ENCODE measurements around the gene PAPSS1. TPM values are rescaled to one million over a fixed set of nuclear protein-coding genes. Genes with fewer than 3 reads are reported as not detected.

PAPSS1 gene
- total and polyA plus RNA-seq, 9 of the 15 experiments (the other 6 are each of a cell fraction or from before 2014, with no cell fraction given): 21.1 to 53.9 (median 41.9) TPM

DNA sequence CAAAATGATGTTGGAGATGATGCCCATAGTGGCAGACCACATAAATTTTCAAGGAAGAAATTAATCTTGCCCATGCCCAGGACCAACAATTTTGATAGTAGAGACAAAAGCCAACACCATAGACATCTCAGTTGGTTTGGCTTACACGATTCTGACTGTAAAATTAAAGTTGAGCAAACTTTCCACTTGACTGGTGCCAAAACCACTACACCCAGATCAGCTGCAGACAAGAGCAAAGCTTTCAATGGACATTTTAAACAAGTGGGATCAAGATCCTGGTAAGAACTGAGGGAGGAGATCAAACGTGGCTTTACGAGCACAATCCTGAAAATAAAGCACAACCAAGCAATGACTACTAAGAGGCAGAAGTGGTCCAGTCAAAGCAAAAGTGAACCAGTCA is 90.7 kb downstream of the PAPSS1 start:
- FAIRE-seq (no peak), ATAC-seq (no peak), DNase-seq (ENCODE audit: extremely low read depth in 1 of 4, low spot score in 3 of 4) (no peak)
- no peaks in the 10 kb centered on the region for H3K9me1 ChIP-seq (ENCODE audit: control insufficient read depth, insufficient read depth, low read length)
- TF ChIP-seq ZBTB8A (IDR thresholded peaks at IDR 0.05; ENCODE audit: partially characterized antibody) (no peak), NR2C1 (IDR thresholded peaks at IDR 0.05) (no peak), NR2C1 (tag; IDR thresholded peaks at IDR 0.05) (no peak), NFRKB (IDR thresholded peaks at IDR 0.05; ENCODE audit: low read depth) (no peak), ZNF23 (CRISPR knock-in tag; IDR thresholded peaks at IDR 0.05) (no peak), SMAD2 (IDR thresholded peaks at IDR 0.05; ENCODE audit: low read depth, low read length) (no peak), NR2C2 (CRISPR knock-in tag; IDR thresholded peaks at IDR 0.05) (no peak), NR2C2 (tag; IDR thresholded peaks at IDR 0.05) (no peak), PHTF2 (CRISPR knock-in tag; IDR thresholded peaks at IDR 0.05) (no peak), TAF15 (IDR thresholded peaks at IDR 0.05; ENCODE audit: low read depth, low read length) (no peak), CCAR2 (IDR thresholded peaks at IDR 0.05; ENCODE audit: low read depth, low read length) (no peak), PCBP2 (IDR thresholded peaks at IDR 0.05; ENCODE audit: low read depth, low read length, poor library complexity, severe bottlenecking) (no peak), ELF1 (tag; IDR thresholded peaks at IDR 0.05) (no peak), ZNF79 (CRISPR knock-in tag; IDR thresholded peaks at IDR 0.05; ENCODE audit: low read depth) (no peak)
- TF ChIP-seq, protein P1, sequence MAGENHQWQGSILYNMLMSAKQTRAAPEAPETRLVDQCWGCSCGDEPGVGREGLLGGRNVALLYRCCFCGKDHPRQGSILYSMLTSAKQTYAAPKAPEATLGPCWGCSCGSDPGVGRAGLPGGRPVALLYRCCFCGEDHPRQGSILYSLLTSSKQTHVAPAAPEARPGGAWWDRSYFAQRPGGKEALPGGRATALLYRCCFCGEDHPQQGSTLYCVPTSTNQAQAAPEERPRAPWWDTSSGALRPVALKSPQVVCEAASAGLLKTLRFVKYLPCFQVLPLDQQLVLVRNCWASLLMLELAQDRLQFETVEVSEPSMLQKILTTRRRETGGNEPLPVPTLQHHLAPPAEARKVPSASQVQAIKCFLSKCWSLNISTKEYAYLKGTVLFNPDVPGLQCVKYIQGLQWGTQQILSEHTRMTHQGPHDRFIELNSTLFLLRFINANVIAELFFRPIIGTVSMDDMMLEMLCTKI (IDR thresholded peaks at IDR 0.05; ENCODE audit: partially characterized antibody): no peak
- TF ChIP-seq, protein P2, sequence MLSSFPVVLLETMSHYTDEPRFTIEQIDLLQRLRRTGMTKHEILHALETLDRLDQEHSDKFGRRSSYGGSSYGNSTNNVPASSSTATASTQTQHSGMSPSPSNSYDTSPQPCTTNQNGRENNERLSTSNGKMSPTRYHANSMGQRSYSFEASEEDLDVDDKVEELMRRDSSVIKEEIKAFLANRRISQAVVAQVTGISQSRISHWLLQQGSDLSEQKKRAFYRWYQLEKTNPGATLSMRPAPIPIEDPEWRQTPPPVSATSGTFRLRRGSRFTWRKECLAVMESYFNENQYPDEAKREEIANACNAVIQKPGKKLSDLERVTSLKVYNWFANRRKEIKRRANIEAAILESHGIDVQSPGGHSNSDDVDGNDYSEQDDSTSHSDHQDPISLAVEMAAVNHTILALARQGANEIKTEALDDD (IDR thresholded peaks at IDR 0.05): no peak
- TF ChIP-seq, protein P3, sequence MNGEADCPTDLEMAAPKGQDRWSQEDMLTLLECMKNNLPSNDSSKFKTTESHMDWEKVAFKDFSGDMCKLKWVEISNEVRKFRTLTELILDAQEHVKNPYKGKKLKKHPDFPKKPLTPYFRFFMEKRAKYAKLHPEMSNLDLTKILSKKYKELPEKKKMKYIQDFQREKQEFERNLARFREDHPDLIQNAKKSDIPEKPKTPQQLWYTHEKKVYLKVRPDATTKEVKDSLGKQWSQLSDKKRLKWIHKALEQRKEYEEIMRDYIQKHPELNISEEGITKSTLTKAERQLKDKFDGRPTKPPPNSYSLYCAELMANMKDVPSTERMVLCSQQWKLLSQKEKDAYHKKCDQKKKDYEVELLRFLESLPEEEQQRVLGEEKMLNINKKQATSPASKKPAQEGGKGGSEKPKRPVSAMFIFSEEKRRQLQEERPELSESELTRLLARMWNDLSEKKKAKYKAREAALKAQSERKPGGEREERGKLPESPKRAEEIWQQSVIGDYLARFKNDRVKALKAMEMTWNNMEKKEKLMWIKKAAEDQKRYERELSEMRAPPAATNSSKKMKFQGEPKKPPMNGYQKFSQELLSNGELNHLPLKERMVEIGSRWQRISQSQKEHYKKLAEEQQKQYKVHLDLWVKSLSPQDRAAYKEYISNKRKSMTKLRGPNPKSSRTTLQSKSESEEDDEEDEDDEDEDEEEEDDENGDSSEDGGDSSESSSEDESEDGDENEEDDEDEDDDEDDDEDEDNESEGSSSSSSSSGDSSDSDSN (IDR thresholded peaks at IDR 0.05; ENCODE audit: borderline replicate concordance in 1 of 2, low read depth in 2 of 2, low read length in 2 of 2): no peak
- intact Hi-C loops (cut with micrococcal nuclease) (no loop called here), in situ Hi-C loops (cut with MboI) (no loop called here)
- no peak overlapping the region for H3K27ac ChIP-seq (ENCODE audit: extremely low read depth, low read depth, low read length)
- peaks cover 4% of the 10 kb centered on the region; the same call in 1 of the 2 replicates for H3K9me3 ChIP-seq (replicated peaks; ENCODE audit: control insufficient read depth, insufficient read depth, low read depth, low read length)
- H3K4me2 ChIP-seq (ENCODE audit: insufficient read depth, low read length): no peak overlapping the region
- BruUV-seq (replicated peaks): no TSS peak
- H4K20me1 ChIP-seq (replicated peaks; ENCODE audit: control insufficient read depth, insufficient read depth, low read length): no peaks in the 10 kb centered on the region
- no peak overlapping the region for H2AFZ ChIP-seq (ENCODE audit: low read depth, low read length)
- WGBS (ENCODE audit: insufficient coverage, low coverage, missing lambda C conversion rate): 38% methylated on average over 3 of the region's 3 CpGs
- no peak overlapping the region for H3K4me3 ChIP-seq
- peaks cover 8% of the 10 kb centered on the region; the same call in 2 of the 3 replicates for H3K36me3 ChIP-seq (ENCODE audit: control insufficient read depth, insufficient read depth, low read length)
- POLR2A ChIA-PET: no interaction called here
- no peak overlapping the region for H3K9ac ChIP-seq (ENCODE audit: insufficient read depth in 1 of 2, low read depth in 2 of 2, low read length in 2 of 2)
- H3K27me3 ChIP-seq (ENCODE audit: control insufficient read depth in 2 of 2, insufficient read depth in 2 of 2, low read length in 2 of 2): no peaks in the 10 kb centered on the region
- no peaks in the 10 kb centered on the region for H3K79me2 ChIP-seq (ENCODE audit: control insufficient read depth, insufficient read depth, low read length)
- peaks cover 0 to 4% of the 10 kb centered on the region in 2 experiments; a peak in 2 of 5 replicates for H3K4me1 ChIP-seq (replicated peaks in 1 of 2; ENCODE audit: control insufficient read depth in 2 of 2, insufficient read depth in 2 of 2, low read length in 2 of 2)
- CTCF ChIA-PET (ENCODE audit: low intra/inter-chr PET ratio): no interaction called here

All from K562 (cell line).